ENCODE measurements around the gene RGL3.

GRCh38 chr19:11465600-11465999, 46.5 kb upstream of the RGL3 start:
- no peak for TF ChIP-seq POLR2AphosphoS5 (IDR thresholded peaks at IDR 0.05)
- TF ChIP-seq CTCF (IDR thresholded peaks at IDR 0.05) = no peak

Measured in breast epithelium (tissue), 3 donors.